K562 (cell line): Measurements from ENCODE around the gene TRAPPC12. TPM values are rescaled to one million over a fixed set of nuclear protein-coding genes. Genes with fewer than 3 reads are reported as not detected.

Experiments used
- ATAC-seq: fragments of 200-7000 bp; cut with Tn5 transposase; 3 replicates; pipeline ENCODE4 v1.9.1; 2020; ENCODE audit warnings: moderate library complexity
- BruUV-seq: library from RNA; stranded (reverse); fragments of 400-500 nt; replicated peaks from 2 replicates; lab custom pipeline; 2021; lab: Mats Ljungman, UMichigan
- CTCF ChIA-PET: fragments of 300-600 bp; formaldehyde crosslinking; extraction: SDS; loops from one replicate; lab custom pipeline; 2021; ENCODE audit warnings: low intra/inter-chr PET ratio; lab: Yijun Ruan, JAX
- POLR2A ChIA-PET: fragments of 300-600, 350-650 bp; sonication (Branson Sonifier 250); formaldehyde crosslinking; extraction: SDS; loops from one replicate; lab custom pipeline; 2021; ENCODE audit warnings: antibody characterized with exemption, inconsistent platforms; lab: Yijun Ruan, JAX
- DNase-seq, 4 experiments: peaks; one replicate each; pipeline versions ENCODE4 v3.0.0 to v3.0.0-alpha.2; 2011 to 2018; ENCODE audit warnings: low spot score in 3 of 4, mixed read lengths in 3 of 4; ENCODE audit errors: extremely low read depth in 1 of 4
- FAIRE-seq: peaks from 2 replicates; lab custom pipeline; 2011; peaks lifted over from hg19 to GRCh38; lab: Jason Lieb, UNC
- H2AFZ ChIP-seq: 2 replicates; pipeline ENCODE4 v1.6.0; 2011; ENCODE audit warnings: low read depth, low read length, control low read depth, inconsistent platforms
- H3K27ac ChIP-seq: fragments of 200-600 bp; 3 replicates; pipeline ENCODE4 v1.8.0; 2011; ENCODE audit warnings: low read depth, mild to moderate bottlenecking, control low read depth, inconsistent platforms, low read length, moderate library complexity, mixed read lengths; ENCODE audit errors: extremely low read depth
- H3K27me3 ChIP-seq, 2 experiments: fragments of 300-600 bp in 1 of 2; 2 replicates in 1 of 2; 3 replicates in 1 of 2; pipeline versions ENCODE4 v1.6.0 to v1.8.0; 2011; ENCODE audit warnings: inconsistent platforms in 2 of 2, low read length in 2 of 2, mild to moderate bottlenecking in 1 of 2, mixed read lengths in 1 of 2, moderate library complexity in 1 of 2; ENCODE audit not compliant: control insufficient read depth in 2 of 2, insufficient read depth in 2 of 2
- H3K36me3 ChIP-seq: fragments of 300-600 bp; 3 replicates; pipeline ENCODE4 v1.8.0; 2011; ENCODE audit warnings: mild to moderate bottlenecking, low read length, inconsistent platforms; ENCODE audit not compliant: control insufficient read depth, insufficient read depth
- H3K4me1 ChIP-seq, 2 experiments: fragments of 200-600 bp in 1 of 2; replicated peaks in 1 of 2; 2 replicates in 1 of 2; 3 replicates in 1 of 2; pipeline versions ENCODE4 v1.5.1 to v1.8.0; 2011; ENCODE audit warnings: inconsistent platforms in 2 of 2, low read length in 2 of 2, mild to moderate bottlenecking in 1 of 2, mixed read lengths in 1 of 2, moderate library complexity in 1 of 2; ENCODE audit not compliant: control insufficient read depth in 2 of 2, insufficient read depth in 2 of 2
- H3K4me2 ChIP-seq: 2 replicates; pipeline ENCODE4 v1.6.1; 2011; ENCODE audit warnings: low read length, control low read depth, inconsistent platforms, mixed read lengths; ENCODE audit not compliant: insufficient read depth
- H3K4me3 ChIP-seq: fragments of 200-600 bp; sonication (generic), shearing (Covaris generic); 2 replicates; pipeline ENCODE4 v1.5.1; 2016; ENCODE audit warnings: control low read depth, inconsistent platforms
- H3K79me2 ChIP-seq: fragments of 200-600 bp; 3 replicates; pipeline ENCODE4 v1.8.0; 2011; ENCODE audit warnings: low read length, inconsistent platforms; ENCODE audit not compliant: control insufficient read depth, insufficient read depth
- H3K9ac ChIP-seq, 2 experiments: 2 replicates each; pipeline versions ENCODE4 v1.6.0 to v1.6.1; 2011; ENCODE audit warnings: low read depth in 2 of 2, low read length in 2 of 2, control low read depth in 1 of 2, inconsistent platforms in 1 of 2, mild to moderate bottlenecking in 1 of 2, mixed read lengths in 1 of 2; ENCODE audit not compliant: insufficient read depth in 1 of 2
- H3K9me1 ChIP-seq: one replicate; pipeline ENCODE4 v1.6.0; 2011; ENCODE audit warnings: inconsistent platforms, mild to moderate bottlenecking, low read length, moderate library complexity; ENCODE audit not compliant: control insufficient read depth, insufficient read depth
- H3K9me3 ChIP-seq: replicated peaks from 2 replicates; pipeline ENCODE4 v1.5.1; 2011; ENCODE audit warnings: low read depth, low read length, inconsistent platforms; ENCODE audit not compliant: control insufficient read depth, insufficient read depth
- H4K20me1 ChIP-seq: replicated peaks from 2 replicates; pipeline ENCODE4 v1.6.1; 2011; ENCODE audit warnings: low read length, inconsistent platforms, mixed read lengths; ENCODE audit not compliant: control insufficient read depth, insufficient read depth
- KDM4B ChIP-seq, 2 experiments: fragments of 450-650 bp in 1 of 2; sonication (generic) in 1 of 2; IDR thresholded peaks; 2 replicates each; pipeline ENCODE4 v1.6.1; 2016 to 2017; ENCODE audit warnings: borderline replicate concordance in 2 of 2, antibody characterized with exemption in 1 of 2, low read depth in 1 of 2, mild to moderate bottlenecking in 1 of 2
- WGBS: fragments of 100-300 bp; shearing (Covaris generic); methylation state at CpG from one replicate; pipeline ENCODE4 v1.1.6; 2016; ENCODE audit warnings: low coverage, mixed read lengths; ENCODE audit not compliant: insufficient coverage; ENCODE audit errors: missing lambda C conversion rate; 5-methylcytosine and 5-hydroxymethylcytosine counted together
- in situ Hi-C: fragments of 300-500 bp; cut with MboI; formaldehyde crosslinking; loops from 4 replicates; pipeline ENCODE4 v1.15.0; 2018; ENCODE audit warnings: inconsistent platforms, mixed read lengths
- intact Hi-C: fragments of 100-400 bp; cut with micrococcal nuclease; formaldehyde crosslinking; loops from 2 replicates; pipeline ENCODE4 v1.14.2; 2022
- polyA plus RNA-seq, 8 experiments: library from polyadenylated mRNA; depleted of rRNA in 4 of 8; stranded (reverse) in 5 of 8; unstranded in 3 of 8; fragments of >200 nt; fragmentation: Nextera tagmentation in 2 of 8; fragmentation: Illumina TruSeq in 1 of 8; extraction: Ambion mirVana in 2 of 8; extraction: Trizol in 1 of 8; gene quantifications; 2 replicates each; pipeline versions ENCODE4 v1.2.1 to v1.2.3, GENCODE V29; 2011 to 2014; ENCODE audit warnings: inconsistent platforms in 1 of 8, missing spikeins in 1 of 8
- total RNA-seq, 7 experiments: library from RNA; depleted of rRNA in 6 of 7; stranded (reverse); fragments of >200 nt in 6 of 7; fragmentation: Illumina TruSeq in 2 of 7; extraction: Trizol in 2 of 7; gene quantifications; 2 replicates each; pipeline versions ENCODE4 v1.2.1 to v1.2.3, GENCODE V29; 2011 to 2021; ENCODE audit warnings: low replicate concordance in 1 of 7
- TF ChIP-seq, protein P1 (sequence below): fragments of 250-450 bp; sonication (Bioruptor Pico); IDR thresholded peaks from 2 replicates; pipeline ENCODE4 v1.8.0; 2021; ENCODE audit warnings: moderate library complexity, mild to moderate bottlenecking, inconsistent platforms
- TF ChIP-seq, protein P2 (sequence below), 2 experiments: fragments of 450-650 bp; IDR thresholded peaks; 2 replicates each; pipeline ENCODE4 v1.6.1; 2016; ENCODE audit warnings: mild to moderate bottlenecking in 2 of 2, borderline replicate concordance in 1 of 2, low read depth in 1 of 2, moderate library complexity in 1 of 2
- TF ChIP-seq, protein P3 (sequence below): IDR thresholded peaks from 3 replicates; pipeline ENCODE4 v1.6.1; 2011; ENCODE audit warnings: borderline replicate concordance, mild to moderate bottlenecking, moderate library complexity; ENCODE audit not compliant: insufficient read length; ENCODE audit errors: extremely low read depth

Gene TRAPPC12
- total and polyA plus RNA-seq, 9 of the 15 experiments (the other 6 are each of a cell fraction or from before 2014, with no cell fraction given), result 8.0 to 75.2 (median 39.1) TPM

DNA sequence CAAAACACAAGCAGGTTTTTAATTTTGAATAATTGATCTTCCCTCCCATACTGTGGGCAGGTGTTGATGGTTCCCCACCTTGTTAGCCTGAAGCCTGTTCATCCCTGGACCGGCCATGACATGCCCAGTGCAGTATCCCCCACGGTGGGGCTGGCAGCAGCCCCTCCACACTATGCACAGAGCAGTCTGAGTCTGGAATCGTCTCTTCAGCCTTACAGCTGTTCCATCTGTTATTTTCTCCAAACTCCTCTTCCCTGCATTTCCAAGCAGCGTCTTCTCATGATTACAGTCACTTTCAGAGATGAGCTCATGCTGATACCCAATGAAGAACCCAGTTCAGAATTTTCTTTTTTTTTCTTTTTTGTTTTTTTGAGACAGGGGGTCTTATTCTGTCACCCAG is 71.7 kb downstream of the TRAPPC12 start (continued):
- TF ChIP-seq, protein P1, sequence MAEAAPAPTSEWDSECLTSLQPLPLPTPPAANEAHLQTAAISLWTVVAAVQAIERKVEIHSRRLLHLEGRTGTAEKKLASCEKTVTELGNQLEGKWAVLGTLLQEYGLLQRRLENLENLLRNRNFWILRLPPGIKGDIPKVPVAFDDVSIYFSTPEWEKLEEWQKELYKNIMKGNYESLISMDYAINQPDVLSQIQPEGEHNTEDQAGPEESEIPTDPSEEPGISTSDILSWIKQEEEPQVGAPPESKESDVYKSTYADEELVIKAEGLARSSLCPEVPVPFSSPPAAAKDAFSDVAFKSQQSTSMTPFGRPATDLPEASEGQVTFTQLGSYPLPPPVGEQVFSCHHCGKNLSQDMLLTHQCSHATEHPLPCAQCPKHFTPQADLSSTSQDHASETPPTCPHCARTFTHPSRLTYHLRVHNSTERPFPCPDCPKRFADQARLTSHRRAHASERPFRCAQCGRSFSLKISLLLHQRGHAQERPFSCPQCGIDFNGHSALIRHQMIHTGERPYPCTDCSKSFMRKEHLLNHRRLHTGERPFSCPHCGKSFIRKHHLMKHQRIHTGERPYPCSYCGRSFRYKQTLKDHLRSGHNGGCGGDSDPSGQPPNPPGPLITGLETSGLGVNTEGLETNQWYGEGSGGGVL (CRISPR knock-in tag), result no peak

DNA sequence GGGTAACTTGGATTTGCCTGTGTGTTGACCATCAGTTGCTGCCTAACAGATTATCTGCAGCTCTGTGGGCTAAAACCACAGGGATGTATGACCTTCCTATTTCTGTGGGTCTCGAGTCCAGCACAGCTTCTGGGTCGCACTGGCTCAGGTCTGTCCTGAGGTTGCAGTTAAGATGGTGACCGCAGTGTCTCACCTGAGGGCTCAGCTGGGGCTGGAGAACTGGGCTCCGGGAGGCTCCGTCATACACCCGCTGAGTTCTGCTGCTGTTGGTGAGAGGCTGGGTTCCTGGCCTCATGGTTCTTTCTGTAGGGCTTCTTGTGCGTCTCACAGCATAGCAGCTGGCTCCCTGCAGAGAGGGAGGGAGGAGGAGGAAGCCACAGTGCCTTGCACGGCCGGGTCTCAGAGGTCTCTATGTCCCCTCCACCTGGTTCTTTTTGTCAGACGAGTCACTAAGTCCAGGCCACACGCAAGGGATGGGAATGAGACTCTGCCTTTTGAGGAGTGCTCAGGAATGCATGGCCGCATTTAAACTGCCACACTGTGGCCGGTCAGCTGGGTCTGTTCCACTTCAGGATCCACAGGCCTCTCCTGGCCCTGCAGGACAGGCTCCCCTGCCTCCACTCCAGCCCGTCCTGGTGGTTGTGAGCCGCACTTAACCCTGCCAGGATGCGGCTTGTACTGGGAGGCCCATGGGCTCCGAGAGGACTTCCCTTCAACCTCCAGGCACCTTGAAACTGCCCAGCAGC is 72.6 kb downstream of the TRAPPC12 start:
- no peak overlapping the region for H3K4me2 ChIP-seq
- in situ Hi-C loops (no loop called here), intact Hi-C loops (no loop called here)
- H3K9ac ChIP-seq, result no peak overlapping the region
- H3K4me3 ChIP-seq, result no peak overlapping the region
- H3K36me3 ChIP-seq, result peaks cover 60% of the 10 kb centered on the region; the same call in 2 of the 3 replicates
- BruUV-seq, result no TSS peak
- H2AFZ ChIP-seq, result no peak overlapping the region
- no peak for DNase-seq
- ChIA-PET POLR2A (no interaction called here), CTCF (no interaction called here)
- ATAC-seq, result no peak; the same call in 2 of the 3 replicates
- H3K27ac ChIP-seq, result no peak overlapping the region
- H4K20me1 ChIP-seq, result no peaks in the 10 kb centered on the region
- no peaks in the 10 kb centered on the region for H3K9me1 ChIP-seq
- WGBS, result 91% methylated on average over 13 of the region's 17 CpGs
- H3K27me3 ChIP-seq, result no peaks in the 10 kb centered on the region
- H3K79me2 ChIP-seq, result no peaks in the 10 kb centered on the region
- FAIRE-seq, result no peak
- peaks cover 0 to 6% of the 10 kb centered on the region in 2 experiments; a peak in 1 of 5 replicates for H3K4me1 ChIP-seq
- H3K9me3 ChIP-seq, result no peaks in the 10 kb centered on the region
- TF ChIP-seq KDM4B (IDR thresholded peaks at IDR 0.05; ENCODE audit: borderline replicate concordance in 2 of 2, low read depth in 1 of 2), result no peak
- TF ChIP-seq, protein P2, sequence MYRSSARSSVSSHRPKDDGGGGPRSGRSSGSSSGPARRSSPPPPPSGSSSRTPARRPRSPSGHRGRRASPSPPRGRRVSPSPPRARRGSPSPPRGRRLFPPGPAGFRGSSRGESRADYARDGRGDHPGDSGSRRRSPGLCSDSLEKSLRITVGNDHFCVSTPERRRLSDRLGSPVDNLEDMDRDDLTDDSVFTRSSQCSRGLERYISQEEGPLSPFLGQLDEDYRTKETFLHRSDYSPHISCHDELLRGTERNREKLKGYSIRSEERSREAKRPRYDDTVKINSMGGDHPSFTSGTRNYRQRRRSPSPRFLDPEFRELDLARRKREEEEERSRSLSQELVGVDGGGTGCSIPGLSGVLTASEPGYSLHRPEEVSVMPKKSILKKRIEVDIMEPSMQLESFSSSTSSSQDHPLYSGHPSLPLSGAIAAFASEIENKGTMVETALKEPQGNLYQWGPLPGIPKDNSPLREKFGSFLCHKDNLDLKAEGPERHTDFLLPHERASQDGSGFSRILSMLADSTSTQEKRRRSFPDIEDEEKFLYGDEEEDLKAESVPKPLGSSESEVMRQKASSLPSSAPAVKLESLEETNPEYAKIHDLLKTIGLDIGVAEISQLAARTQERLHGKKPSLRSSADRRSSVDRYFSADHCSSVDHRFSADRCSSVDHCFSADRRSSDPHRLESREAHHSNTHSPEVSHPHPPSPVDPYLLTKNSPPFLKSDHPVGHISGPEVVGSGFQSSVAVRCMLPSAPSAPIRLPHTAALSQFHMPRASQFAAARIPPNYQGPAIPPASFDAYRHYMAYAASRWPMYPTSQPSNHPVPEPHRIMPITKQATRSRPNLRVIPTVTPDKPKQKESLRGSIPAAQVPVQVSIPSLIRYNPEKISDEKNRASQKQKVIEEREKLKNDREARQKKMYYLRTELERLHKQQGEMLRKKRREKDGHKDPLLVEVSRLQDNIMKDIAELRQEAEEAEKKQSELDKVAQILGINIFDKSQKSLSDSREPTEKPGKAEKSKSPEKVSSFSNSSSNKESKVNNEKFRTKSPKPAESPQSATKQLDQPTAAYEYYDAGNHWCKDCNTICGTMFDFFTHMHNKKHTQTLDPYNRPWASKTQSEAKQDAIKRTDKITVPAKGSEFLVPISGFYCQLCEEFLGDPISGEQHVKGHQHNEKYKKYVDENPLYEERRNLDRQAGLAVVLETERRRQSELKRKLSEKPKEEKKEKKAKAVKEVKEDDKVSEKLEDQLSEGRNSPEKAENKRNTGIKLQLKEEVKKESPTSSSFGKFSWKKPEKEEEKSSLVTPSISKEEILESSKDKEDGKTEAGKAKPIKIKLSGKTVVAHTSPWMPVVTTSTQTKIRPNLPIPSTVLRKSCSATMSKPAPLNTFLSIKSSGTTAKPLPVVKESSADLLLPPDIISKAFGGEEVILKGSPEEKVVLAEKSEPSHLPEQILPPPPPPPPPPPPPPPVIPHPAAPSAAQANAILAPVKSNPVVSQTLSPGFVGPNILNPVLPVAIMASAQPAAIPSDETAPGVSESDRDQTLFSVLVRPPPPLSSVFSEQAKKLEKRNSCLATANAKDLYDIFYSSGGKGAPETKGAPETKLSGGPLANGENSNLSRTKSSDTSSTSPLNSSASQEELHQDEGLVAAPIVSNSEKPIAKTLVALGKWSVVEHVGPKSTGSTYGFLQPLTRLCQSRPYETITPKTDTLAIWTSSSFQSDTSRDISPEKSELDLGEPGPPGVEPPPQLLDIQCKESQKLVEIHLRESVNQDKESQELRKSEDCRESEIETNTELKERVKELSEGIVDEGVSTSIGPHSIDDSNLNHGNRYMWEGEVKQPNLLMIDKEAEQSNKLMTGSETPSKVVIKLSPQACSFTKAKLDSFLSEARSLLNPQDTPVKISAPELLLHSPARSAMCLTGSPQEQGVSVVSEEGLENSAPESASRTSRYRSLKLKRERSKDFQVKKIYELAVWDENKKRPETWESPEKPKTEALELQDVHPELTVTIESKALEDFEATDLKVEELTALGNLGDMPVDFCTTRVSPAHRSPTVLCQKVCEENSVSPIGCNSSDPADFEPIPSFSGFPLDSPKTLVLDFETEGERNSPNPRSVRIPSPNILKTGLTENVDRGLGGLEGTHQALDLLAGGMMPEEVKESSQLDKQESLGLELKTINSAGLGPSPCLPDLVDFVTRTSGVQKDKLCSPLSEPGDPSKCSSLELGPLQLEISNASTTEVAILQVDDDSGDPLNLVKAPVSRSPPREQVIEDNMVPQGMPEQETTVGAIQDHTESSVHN (IDR thresholded peaks at IDR 0.05; ENCODE audit: borderline replicate concordance in 1 of 2, low read depth in 1 of 2), result no peak
- TF ChIP-seq, protein P3, sequence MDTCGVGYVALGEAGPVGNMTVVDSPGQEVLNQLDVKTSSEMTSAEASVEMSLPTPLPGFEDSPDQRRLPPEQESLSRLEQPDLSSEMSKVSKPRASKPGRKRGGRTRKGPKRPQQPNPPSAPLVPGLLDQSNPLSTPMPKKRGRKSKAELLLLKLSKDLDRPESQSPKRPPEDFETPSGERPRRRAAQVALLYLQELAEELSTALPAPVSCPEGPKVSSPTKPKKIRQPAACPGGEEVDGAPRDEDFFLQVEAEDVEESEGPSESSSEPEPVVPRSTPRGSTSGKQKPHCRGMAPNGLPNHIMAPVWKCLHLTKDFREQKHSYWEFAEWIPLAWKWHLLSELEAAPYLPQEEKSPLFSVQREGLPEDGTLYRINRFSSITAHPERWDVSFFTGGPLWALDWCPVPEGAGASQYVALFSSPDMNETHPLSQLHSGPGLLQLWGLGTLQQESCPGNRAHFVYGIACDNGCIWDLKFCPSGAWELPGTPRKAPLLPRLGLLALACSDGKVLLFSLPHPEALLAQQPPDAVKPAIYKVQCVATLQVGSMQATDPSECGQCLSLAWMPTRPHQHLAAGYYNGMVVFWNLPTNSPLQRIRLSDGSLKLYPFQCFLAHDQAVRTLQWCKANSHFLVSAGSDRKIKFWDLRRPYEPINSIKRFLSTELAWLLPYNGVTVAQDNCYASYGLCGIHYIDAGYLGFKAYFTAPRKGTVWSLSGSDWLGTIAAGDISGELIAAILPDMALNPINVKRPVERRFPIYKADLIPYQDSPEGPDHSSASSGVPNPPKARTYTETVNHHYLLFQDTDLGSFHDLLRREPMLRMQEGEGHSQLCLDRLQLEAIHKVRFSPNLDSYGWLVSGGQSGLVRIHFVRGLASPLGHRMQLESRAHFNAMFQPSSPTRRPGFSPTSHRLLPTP, result no peak
